Loucy (cell line): ENCODE data around the gene PTGFRN.

Experiments used
- H2AFZ ChIP-seq: fragments of 200-600 bp; sonication (generic); 2 replicates; pipeline ENCODE4 v1.6.0; 2016; ENCODE audit warnings: antibody characterized with exemption, mild to moderate bottlenecking, low read length, moderate library complexity
- H3F3A ChIP-seq: fragments of 200-600 bp; 2 replicates; pipeline ENCODE4 v1.6.0; 2016; ENCODE audit warnings: antibody characterized with exemption, low read depth, mild to moderate bottlenecking
- H3K27me3 ChIP-seq: fragments of 200-600 bp; sonication (generic); 2 replicates; pipeline ENCODE4 v1.6.1; 2014; ENCODE audit warnings: low read length, mild to moderate bottlenecking; ENCODE audit not compliant: insufficient read depth, poor library complexity, severe bottlenecking
- H3K36me3 ChIP-seq: fragments of 200-600 bp; sonication (generic); 2 replicates; pipeline ENCODE4 v1.6.1; 2016; ENCODE audit warnings: low read length; ENCODE audit not compliant: insufficient read depth
- H3K4me1 ChIP-seq: fragments of 200-600 bp; sonication (generic); 2 replicates; pipeline ENCODE4 v1.5.1; 2014; ENCODE audit warnings: low read length, mild to moderate bottlenecking; ENCODE audit not compliant: insufficient read depth, poor library complexity, severe bottlenecking
- H3K4me2 ChIP-seq: fragments of 200-600 bp; sonication (generic); 2 replicates; pipeline ENCODE4 v1.6.0; 2014; ENCODE audit warnings: antibody characterized with exemption, low read length, low read depth, mild to moderate bottlenecking; ENCODE audit not compliant: poor library complexity, severe bottlenecking
- H3K4me3 ChIP-seq: fragments of 200-600 bp; sonication (generic); 2 replicates; pipeline ENCODE4 v1.5.1; 2014; ENCODE audit warnings: low read length, mild to moderate bottlenecking, mixed read lengths; ENCODE audit not compliant: poor library complexity, severe bottlenecking
- H3K79me2 ChIP-seq: fragments of 200-600 bp; sonication (generic); 2 replicates; pipeline ENCODE4 v1.6.1; 2014; ENCODE audit warnings: low read length; ENCODE audit not compliant: insufficient read depth
- H3K9ac ChIP-seq: fragments of 200-600 bp; sonication (generic); 2 replicates; pipeline ENCODE4 v1.6.0; 2014; ENCODE audit warnings: mild to moderate bottlenecking, low read depth, low read length, moderate library complexity; ENCODE audit not compliant: poor library complexity, severe bottlenecking
- H3K9me2 ChIP-seq: fragments of 200-600 bp; sonication (generic); replicated peaks from 2 replicates; pipeline ENCODE4 v1.6.1; 2016; ENCODE audit warnings: low read depth, low read length, mixed read lengths
- H3K9me3 ChIP-seq: fragments of 200-600 bp; sonication (generic); 2 replicates; pipeline ENCODE4 v1.6.1; 2014; ENCODE audit warnings: mild to moderate bottlenecking, antibody characterized with exemption, low read length, low read depth; ENCODE audit not compliant: insufficient read depth
- H4K20me1 ChIP-seq: fragments of 200-600 bp; sonication (generic); 2 replicates; pipeline ENCODE4 v1.6.0; 2014; ENCODE audit warnings: antibody characterized with exemption, low read length, mild to moderate bottlenecking; ENCODE audit not compliant: insufficient read depth, poor library complexity, severe bottlenecking
- EZH2phosphoT487 ChIP-seq: fragments of 200-600 bp; IDR thresholded peaks from 2 replicates; pipeline ENCODE4 v1.6.1; 2018; ENCODE audit warnings: antibody characterized with exemption, mild to moderate bottlenecking, moderate library complexity, borderline replicate concordance
- TF ChIP-seq, protein P1 (sequence below): fragments of 200-600 bp; sonication (generic); conservative IDR thresholded peaks from 2 replicates; pipeline ENCODE4 v1.5.1; 2014; ENCODE audit warnings: mild to moderate bottlenecking, antibody characterized with exemption, low read length

The PTGFRN gene

DNA sequence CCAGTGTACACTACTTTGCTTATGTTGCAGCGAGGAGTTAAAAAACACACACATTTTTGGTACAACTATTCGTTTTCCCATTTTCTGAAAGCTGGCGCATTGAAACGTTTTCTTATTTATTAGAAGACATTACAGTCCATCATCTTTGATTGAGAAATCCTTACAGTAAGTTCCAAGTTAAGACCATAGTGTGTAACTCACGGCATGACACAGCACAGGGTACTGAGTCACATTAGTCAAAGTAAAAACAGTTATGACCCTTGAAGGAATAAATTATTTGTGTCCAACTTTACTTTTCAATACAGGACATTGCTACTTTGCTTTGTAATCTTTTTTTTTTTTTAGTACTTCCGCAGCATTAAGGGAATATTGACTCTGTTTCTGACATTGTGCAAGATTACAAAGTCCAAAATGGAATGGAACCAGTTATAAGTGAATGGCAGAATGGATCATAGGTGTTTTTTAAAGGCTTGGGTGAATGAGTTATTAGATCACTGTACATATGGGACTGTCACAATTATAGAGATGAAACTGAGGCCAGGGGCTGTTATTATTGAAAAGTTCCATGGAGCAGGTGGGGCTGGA, 11.7 kb downstream of the PTGFRN start:
- H3K79me2 ChIP-seq: no peaks in the 10 kb centered on the region
- no peak overlapping the region for H3K4me2 ChIP-seq

GRCh38 chr1:116921937-116922336, 12.2 kb downstream of the PTGFRN start:
- Histone ChIP-seq H3K79me2 (no peaks in the 10 kb centered on the region), H2AFZ (no peak overlapping the region), H4K20me1 (no peaks in the 10 kb centered on the region), H3K9me2 (no peaks in the 10 kb centered on the region), H3K4me3 (no peak overlapping the region), H3K4me1 (no peaks in the 10 kb centered on the region), H3K27me3 (no peaks in the 10 kb centered on the region), H3K9ac (no peak overlapping the region), H3K4me2 (no peak overlapping the region), H3K9me3 (no peaks in the 10 kb centered on the region), H3K36me3 (no peaks in the 10 kb centered on the region), H3F3A (no peaks in the 10 kb centered on the region)
- TF ChIP-seq EZH2phosphoT487: no peak
- TF ChIP-seq, protein P1, sequence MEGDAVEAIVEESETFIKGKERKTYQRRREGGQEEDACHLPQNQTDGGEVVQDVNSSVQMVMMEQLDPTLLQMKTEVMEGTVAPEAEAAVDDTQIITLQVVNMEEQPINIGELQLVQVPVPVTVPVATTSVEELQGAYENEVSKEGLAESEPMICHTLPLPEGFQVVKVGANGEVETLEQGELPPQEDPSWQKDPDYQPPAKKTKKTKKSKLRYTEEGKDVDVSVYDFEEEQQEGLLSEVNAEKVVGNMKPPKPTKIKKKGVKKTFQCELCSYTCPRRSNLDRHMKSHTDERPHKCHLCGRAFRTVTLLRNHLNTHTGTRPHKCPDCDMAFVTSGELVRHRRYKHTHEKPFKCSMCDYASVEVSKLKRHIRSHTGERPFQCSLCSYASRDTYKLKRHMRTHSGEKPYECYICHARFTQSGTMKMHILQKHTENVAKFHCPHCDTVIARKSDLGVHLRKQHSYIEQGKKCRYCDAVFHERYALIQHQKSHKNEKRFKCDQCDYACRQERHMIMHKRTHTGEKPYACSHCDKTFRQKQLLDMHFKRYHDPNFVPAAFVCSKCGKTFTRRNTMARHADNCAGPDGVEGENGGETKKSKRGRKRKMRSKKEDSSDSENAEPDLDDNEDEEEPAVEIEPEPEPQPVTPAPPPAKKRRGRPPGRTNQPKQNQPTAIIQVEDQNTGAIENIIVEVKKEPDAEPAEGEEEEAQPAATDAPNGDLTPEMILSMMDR: no peak

More for the DNA sequence above, 11.7 kb downstream of the PTGFRN start:
- no peak overlapping the region for H3K4me3 ChIP-seq
- H3K9ac ChIP-seq: no peak overlapping the region
- H3K36me3 ChIP-seq: no peaks in the 10 kb centered on the region
- no peak for TF ChIP-seq EZH2phosphoT487
- TF ChIP-seq, protein P1: no peak
- no peaks in the 10 kb centered on the region for H3F3A ChIP-seq
- no peaks in the 10 kb centered on the region for H3K27me3 ChIP-seq
- H4K20me1 ChIP-seq: no peaks in the 10 kb centered on the region
- H3K9me3 ChIP-seq: no peaks in the 10 kb centered on the region
- H3K9me2 ChIP-seq: no peaks in the 10 kb centered on the region
- no peaks in the 10 kb centered on the region for H3K4me1 ChIP-seq
- H2AFZ ChIP-seq: no peak overlapping the region

GRCh38 chr1:116923421-116923820, 13.7 kb downstream of the PTGFRN start:
- Histone ChIP-seq H3K4me3 (no peak overlapping the region), H2AFZ (no peak overlapping the region), H3K9me2 (no peaks in the 10 kb centered on the region), H3K27me3 (no peaks in the 10 kb centered on the region), H3K4me2 (no peak overlapping the region), H3K9ac (no peak overlapping the region), H3K4me1 (no peaks in the 10 kb centered on the region), H3K36me3 (no peaks in the 10 kb centered on the region), H4K20me1 (no peaks in the 10 kb centered on the region), H3K9me3 (no peaks in the 10 kb centered on the region), H3K79me2 (no peaks in the 10 kb centered on the region), H3F3A (no peaks in the 10 kb centered on the region)
- TF ChIP-seq EZH2phosphoT487: no peak
- TF ChIP-seq, protein P1: no peak
